ENCODE data around the gene UBTF.
"Not testable (repeated sequence)": the region's sequence is repeated elsewhere in the genome, so short reads cannot be mapped to it uniquely, and the experiment has no call there.

Gene UBTF

DNA sequence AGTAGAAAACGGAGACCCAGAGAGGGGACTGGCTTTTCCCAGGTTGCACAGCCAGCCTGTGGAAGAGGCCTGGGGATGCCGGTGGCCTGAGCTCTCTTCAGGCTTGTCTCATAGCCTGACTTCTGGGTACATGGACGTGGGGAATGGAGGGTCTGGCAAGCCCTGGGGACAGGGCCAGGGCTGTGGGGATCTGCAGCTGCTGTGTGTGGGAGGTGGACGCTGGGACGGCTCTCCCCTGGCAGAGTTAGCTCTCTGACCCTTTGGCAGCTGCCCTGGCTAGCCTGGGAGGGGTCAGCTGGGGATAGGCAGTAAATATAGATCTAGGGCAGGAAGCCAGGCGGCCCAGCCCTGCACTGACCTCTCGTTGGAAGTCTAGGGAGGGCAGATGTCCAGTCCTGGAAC is 28.0 kb upstream of the UBTF start:
- TF ChIP-seq, protein P1, sequence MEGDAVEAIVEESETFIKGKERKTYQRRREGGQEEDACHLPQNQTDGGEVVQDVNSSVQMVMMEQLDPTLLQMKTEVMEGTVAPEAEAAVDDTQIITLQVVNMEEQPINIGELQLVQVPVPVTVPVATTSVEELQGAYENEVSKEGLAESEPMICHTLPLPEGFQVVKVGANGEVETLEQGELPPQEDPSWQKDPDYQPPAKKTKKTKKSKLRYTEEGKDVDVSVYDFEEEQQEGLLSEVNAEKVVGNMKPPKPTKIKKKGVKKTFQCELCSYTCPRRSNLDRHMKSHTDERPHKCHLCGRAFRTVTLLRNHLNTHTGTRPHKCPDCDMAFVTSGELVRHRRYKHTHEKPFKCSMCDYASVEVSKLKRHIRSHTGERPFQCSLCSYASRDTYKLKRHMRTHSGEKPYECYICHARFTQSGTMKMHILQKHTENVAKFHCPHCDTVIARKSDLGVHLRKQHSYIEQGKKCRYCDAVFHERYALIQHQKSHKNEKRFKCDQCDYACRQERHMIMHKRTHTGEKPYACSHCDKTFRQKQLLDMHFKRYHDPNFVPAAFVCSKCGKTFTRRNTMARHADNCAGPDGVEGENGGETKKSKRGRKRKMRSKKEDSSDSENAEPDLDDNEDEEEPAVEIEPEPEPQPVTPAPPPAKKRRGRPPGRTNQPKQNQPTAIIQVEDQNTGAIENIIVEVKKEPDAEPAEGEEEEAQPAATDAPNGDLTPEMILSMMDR (conservative IDR thresholded peaks at IDR 0.05; ENCODE audit: low read length) = no peak
- no peak for DNase-seq (ENCODE audit: low read depth)
- no peak overlapping the region for H3K4me3 ChIP-seq (ENCODE audit: low read length)

DNA sequence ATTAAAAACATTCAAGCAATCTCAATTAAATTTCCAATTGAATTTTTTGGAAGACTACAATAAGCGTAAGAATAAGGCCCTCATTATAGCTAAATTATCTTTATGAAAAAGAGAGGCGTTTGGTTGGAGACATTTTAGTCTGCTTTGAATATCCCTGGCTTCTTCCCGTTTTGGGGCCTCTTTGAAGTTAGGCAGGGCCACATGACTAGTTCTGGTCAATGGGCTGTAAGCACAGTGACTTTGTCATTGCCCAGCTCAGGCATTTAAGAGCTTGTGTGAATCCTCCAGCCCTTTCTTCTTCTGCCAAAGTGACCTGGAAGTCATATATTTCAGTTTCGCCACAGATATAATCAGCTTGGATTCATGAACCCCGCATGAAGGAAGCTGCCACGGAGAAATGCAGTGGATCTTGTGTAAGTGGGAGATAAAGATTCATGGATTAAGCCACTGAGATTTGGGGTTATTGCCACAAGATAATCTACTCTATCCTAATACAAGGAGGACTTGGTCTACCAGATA is 21.7 kb upstream of the UBTF start:
- H3K4me3 ChIP-seq (ENCODE audit: low read length) = no peak overlapping the region
- TF ChIP-seq, protein P1 (conservative IDR thresholded peaks at IDR 0.05; ENCODE audit: low read length) = no peak
- no peak for DNase-seq (ENCODE audit: low read depth)

DNA sequence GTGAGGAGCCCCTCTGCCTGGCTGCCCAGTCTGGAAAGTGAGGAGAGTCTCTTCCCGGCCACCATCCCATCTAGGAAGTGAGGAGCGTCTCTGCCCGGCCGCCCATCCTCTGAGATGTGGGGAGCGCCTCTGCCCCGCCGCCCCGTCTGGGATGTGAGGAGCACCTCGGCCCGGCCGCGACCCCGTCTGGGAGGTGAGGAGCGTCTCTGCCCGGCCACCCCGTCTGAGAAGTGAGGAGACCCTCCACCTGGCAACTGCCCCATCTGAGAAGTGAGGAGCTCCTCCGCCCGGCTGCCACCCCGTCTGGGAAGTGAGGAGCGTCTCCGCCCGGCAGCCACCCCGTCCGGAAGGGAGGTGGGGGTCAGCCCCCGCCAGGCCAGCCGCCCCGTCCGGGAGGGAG is 18.4 kb upstream of the UBTF start:
- not testable (repeated sequence) for H3K4me3 ChIP-seq (ENCODE audit: low read length); DNase-seq (ENCODE audit: low read depth)

DNA sequence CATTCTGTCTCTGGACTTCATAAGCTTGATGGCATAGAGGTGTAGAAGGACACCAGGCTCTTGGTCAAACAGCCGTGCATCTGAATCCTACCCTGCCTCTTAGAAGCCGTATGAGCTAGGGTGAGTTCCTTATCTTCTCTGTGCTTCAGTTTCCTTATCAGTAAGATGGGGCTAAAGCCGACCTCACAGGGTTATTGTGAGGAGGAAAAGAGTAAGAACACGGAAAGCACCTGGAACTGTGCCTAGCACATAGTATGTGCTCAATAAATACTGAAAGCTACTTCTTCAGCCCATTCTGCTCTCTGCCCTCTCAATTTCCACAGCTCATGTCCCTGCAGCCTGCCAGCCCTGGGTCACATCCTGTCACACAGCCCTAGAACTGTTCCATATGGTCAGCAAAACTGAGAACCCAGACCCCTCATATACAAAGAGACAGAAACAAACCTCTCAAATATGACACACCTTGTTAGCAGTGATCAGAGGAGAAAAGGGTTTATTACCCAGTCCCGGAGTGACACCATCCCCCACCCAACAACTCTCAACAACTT is 17.0 kb upstream of the UBTF start:
- DNase-seq (ENCODE audit: low read depth) = no peak
- TF ChIP-seq, protein P1 (conservative IDR thresholded peaks at IDR 0.05; ENCODE audit: low read length) = no peak

DNA sequence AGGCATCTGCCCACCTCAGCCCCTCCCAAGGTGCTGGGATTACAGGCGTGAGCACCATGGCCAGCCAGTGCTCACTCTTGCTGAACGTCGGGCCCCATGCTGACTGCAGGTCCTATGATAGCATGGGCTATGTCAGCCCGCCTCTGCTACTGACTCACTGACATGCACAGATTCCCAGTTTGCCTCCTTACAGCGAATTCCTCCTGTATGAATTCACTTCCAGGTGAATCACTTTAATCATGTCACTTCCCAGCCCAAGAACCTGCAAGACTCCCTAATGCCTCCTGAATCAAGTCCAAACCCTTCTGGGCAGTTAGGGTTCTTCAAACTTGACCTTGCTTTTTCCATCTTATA is 16.1 kb upstream of the UBTF start:
- no peak overlapping the region for H3K4me3 ChIP-seq (ENCODE audit: low read length)
- TF ChIP-seq, protein P1 (conservative IDR thresholded peaks at IDR 0.05; ENCODE audit: low read length) = no peak
- no peak for DNase-seq (ENCODE audit: low read depth)

More for the DNA sequence above, 17.0 kb upstream of the UBTF start:
- no peak overlapping the region for H3K4me3 ChIP-seq (ENCODE audit: low read length)

DNA sequence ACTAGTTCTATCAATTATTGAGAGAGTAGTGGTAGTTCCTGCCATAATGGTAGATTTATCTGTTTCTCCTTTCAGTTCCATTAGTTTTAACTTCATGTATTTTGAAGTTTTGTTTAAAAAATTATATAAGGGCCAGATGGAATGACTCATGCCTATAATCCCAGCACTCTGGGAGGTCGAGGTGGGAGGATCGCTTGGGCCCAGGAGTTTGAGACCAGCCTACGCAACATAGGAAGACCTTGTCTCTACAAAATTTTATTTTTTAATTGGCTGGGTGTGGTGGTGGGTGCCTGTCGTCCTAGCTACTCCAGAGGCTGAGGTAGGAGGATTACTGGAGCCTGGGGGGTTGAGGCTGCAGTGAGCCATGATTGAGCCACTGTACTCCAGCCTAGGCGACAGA is 14.1 kb upstream of the UBTF start:
- no peak overlapping the region for H3K4me3 ChIP-seq (ENCODE audit: low read length)
- TF ChIP-seq, protein P1 (conservative IDR thresholded peaks at IDR 0.05; ENCODE audit: low read length) = no peak
- no peak for DNase-seq (ENCODE audit: low read depth)

DNA sequence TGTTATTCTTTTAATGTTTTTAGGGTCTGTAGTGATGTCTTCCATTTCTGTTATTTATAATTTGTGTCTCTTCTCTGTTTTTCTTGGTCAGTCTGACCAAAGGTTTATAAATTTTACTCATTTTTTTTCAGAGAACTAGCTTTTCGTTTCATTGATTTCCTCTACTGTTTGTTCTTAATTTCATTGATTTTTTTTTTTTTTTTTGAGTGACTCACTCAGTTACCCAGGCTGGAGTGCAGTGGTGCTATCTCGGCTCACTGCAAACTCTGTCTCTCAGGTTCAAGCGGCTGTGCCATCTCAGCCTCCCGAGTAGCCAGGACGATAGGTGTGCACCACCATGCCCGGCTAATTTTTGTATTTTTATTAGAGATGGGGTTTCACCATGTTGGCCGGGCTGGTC is 12.6 kb upstream of the UBTF start:
- TF ChIP-seq, protein P1 (conservative IDR thresholded peaks at IDR 0.05; ENCODE audit: low read length) = no peak

DNA sequence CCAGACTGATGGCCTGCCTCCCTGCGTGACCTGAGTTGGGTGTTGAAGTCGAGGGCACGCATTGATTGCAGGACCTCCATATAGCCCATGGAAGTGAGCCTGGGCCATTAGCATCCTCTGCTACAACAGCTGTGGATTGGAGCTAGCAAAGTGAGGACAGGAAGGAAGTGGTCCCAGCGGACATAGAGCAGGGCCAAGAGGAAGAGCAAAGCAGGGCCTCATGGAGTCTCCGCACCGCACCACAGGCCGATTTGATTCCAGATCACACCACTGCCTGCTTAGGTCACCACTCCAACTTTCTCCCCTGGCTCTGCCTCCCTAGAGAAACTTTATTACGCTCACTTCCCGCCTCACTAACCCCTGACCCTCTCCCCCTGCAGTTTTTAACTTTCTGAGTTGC is 10.7 kb upstream of the UBTF start:
- TF ChIP-seq, protein P1 (conservative IDR thresholded peaks at IDR 0.05; ENCODE audit: low read length) = no peak
- H3K4me3 ChIP-seq (ENCODE audit: low read length) = no peak overlapping the region
- DNase-seq (ENCODE audit: low read depth) = no peak

More for the DNA sequence above, 12.6 kb upstream of the UBTF start:
- no peak overlapping the region for H3K4me3 ChIP-seq (ENCODE audit: low read length)
- no peak for DNase-seq (ENCODE audit: low read depth)

Data from AG10803 (cell line).